UCSD-AML1 (cell line): ENCODE measurements around the gene F10.
"Not testable (repeated sequence)": the region's sequence is repeated elsewhere in the genome, so short reads cannot be mapped to it uniquely, and the experiment has no call there.

ENCODE experiments used
- DNase-seq: peaks from one replicate; lab custom pipeline; 2025; ENCODE audit not compliant: unreplicated experiment; lab: John Stamatoyannopoulos, UW

The F10 gene

GRCh38 chr13:113098162-113098732 is 24.4 kb upstream of the F10 start:
- DNase-seq: no peak

- no peak for DNase-seq
These were observed 23.5 kb upstream of the F10 start for GRCh38 chr13:113099142-113099541.

GRCh38 chr13:113102302-113102701 is 20.3 kb upstream of the F10 start:
- not testable (repeated sequence) for DNase-seq

GRCh38 chr13:113102727-113103126 is 19.9 kb upstream of the F10 start:
- no peak for DNase-seq

GRCh38 chr13:113103646-113104045 is 19.0 kb upstream of the F10 start:
- no peak for DNase-seq

GRCh38 chr13:113105032-113105920 is 17.3 kb upstream of the F10 start, which contains the start of gene F7:
F7 (plus strand) TSS chr13:113105791; CDS start chr13:113105842, 51 bp downstream.
- DNase-seq: no peak

GRCh38 chr13:113105921-113106452 is 16.6 kb upstream of the F10 start:
- no peak for DNase-seq

- no peak for DNase-seq
These were observed 15.8 kb upstream of the F10 start for GRCh38 chr13:113106711-113107351.

GRCh38 chr13:113108521-113108920 is 14.1 kb upstream of the F10 start:
- DNase-seq: not testable (repeated sequence)

- no peak for DNase-seq
These were observed 13.2 kb upstream of the F10 start for GRCh38 chr13:113109151-113110047.

GRCh38 chr13:113110048-113110851 is 12.3 kb upstream of the F10 start:
- no peak for DNase-seq

GRCh38 chr13:113110852-113111315 is 11.7 kb upstream of the F10 start:
- DNase-seq: no peak

GRCh38 chr13:113111821-113112220 is 10.8 kb upstream of the F10 start:
- not testable (repeated sequence) for DNase-seq

GRCh38 chr13:113112475-113112874 is 10.1 kb upstream of the F10 start:
- not testable (repeated sequence) for DNase-seq

- DNase-seq: peak; percentile 37
These were observed 9.4 kb upstream of the F10 start for GRCh38 chr13:113112893-113113845.

- DNase-seq: no peak
These were observed 8.7 kb upstream of the F10 start for GRCh38 chr13:113113846-113114271.

- no peak for DNase-seq
These were observed 7.9 kb upstream of the F10 start for GRCh38 chr13:113114511-113115362.
